PC-9 (cell line): ENCODE data around the gene SLC8A1. TPM values are rescaled to one million over a fixed set of nuclear protein-coding genes. Genes with fewer than 3 reads are reported as not detected.

Experiments used
- BruUV-seq: library from RNA; stranded (reverse); fragments of 400-500 nt; replicated peaks from 2 replicates; lab custom pipeline; 2021; lab: Mats Ljungman, UMichigan
- CTCF ChIA-PET: fragments of 300-600 bp; sonication (Branson Sonifier 250); formaldehyde crosslinking; loops from one replicate; lab custom pipeline; 2022; ENCODE audit warnings: antibody characterized with exemption; lab: Charles Lee
- POLR2A ChIA-PET: fragments of 300-600 bp; sonication (Branson Sonifier 250); formaldehyde crosslinking; loops from one replicate; lab custom pipeline; 2022; ENCODE audit warnings: antibody characterized with exemption; ENCODE audit not compliant: unreplicated experiment; lab: Charles Lee
- DNase-seq, 2 experiments: peaks; one replicate each; pipeline versions ENCODE4 v3.0.0 to v3.0.0-alpha.2; 2015 to 2022; ENCODE audit warnings: mixed read lengths in 1 of 2
- H2AFZ ChIP-seq: fragments of 200-600 bp; sonication (generic); 2 replicates; pipeline ENCODE4 v1.8.1; 2017; ENCODE audit warnings: antibody characterized with exemption
- H3F3A ChIP-seq: fragments of 200-600 bp; sonication (generic); 2 replicates; pipeline ENCODE4 v1.8.1; 2017; ENCODE audit warnings: antibody characterized with exemption, mild to moderate bottlenecking, low read depth; ENCODE audit not compliant: insufficient read depth
- H3K27ac ChIP-seq: fragments of 200-600 bp; sonication (generic); 2 replicates; pipeline ENCODE4 v1.6.1; 2016; ENCODE audit warnings: mixed run types
- H3K27me3 ChIP-seq: fragments of 200-600 bp; sonication (generic); 2 replicates; pipeline ENCODE4 v1.6.1; 2016; ENCODE audit warnings: low read depth, mixed run types; ENCODE audit not compliant: insufficient read depth
- H3K36me3 ChIP-seq: fragments of 200-600 bp; sonication (generic); 2 replicates; pipeline ENCODE4 v1.6.1; 2016; ENCODE audit warnings: low read depth, mixed run types
- H3K4me1 ChIP-seq: fragments of 200-600 bp; sonication (generic); replicated peaks from 2 replicates; pipeline ENCODE4 v1.6.1; 2016; ENCODE audit warnings: mixed run types; ENCODE audit not compliant: insufficient read depth
- H3K4me2 ChIP-seq: fragments of 200-600 bp; sonication (generic); 2 replicates; pipeline ENCODE4 v1.6.1; 2017; ENCODE audit warnings: mixed run types
- H3K4me3 ChIP-seq: fragments of 200-600 bp; sonication (generic); 2 replicates; pipeline ENCODE4 v1.6.1; 2016; ENCODE audit warnings: mixed run types
- H3K79me2 ChIP-seq: fragments of 200-600 bp; sonication (generic); 2 replicates; pipeline ENCODE4 v1.6.1; 2017; ENCODE audit warnings: low read depth, mixed run types
- H3K9me2 ChIP-seq: fragments of 200-600 bp; sonication (generic); 2 replicates; pipeline ENCODE4 v1.8.1; 2017; ENCODE audit warnings: mild to moderate bottlenecking; ENCODE audit not compliant: insufficient read depth
- H3K9me3 ChIP-seq: fragments of 200-600 bp; sonication (generic); 2 replicates; pipeline ENCODE4 v1.8.1; 2016; ENCODE audit warnings: low read depth; ENCODE audit not compliant: insufficient read depth
- H4K20me1 ChIP-seq: fragments of 200-600 bp; sonication (generic); 2 replicates; pipeline ENCODE4 v1.8.1; 2017; ENCODE audit not compliant: insufficient read depth
- EZH2 ChIP-seq: fragments of 200-600 bp; sonication (generic); IDR thresholded peaks from 2 replicates; pipeline ENCODE4 v1.8.0; 2017; ENCODE audit warnings: antibody characterized with exemption, low read depth
- intact Hi-C: fragments of 100-400 bp; cut with micrococcal nuclease; formaldehyde crosslinking; loops from one replicate; pipeline ENCODE4 v1.10.0; 2022; ENCODE audit not compliant: unreplicated experiment
- total RNA-seq: library from RNA; stranded (reverse); gene quantifications from 2 replicates; pipeline ENCODE4 v1.2.3, GENCODE V29; 2021
- TF ChIP-seq, protein P1 (sequence below): fragments of 200-600 bp; sonication (generic); conservative IDR thresholded peaks from 2 replicates; pipeline ENCODE4 v1.6.1; 2017; ENCODE audit warnings: mixed run types, antibody characterized with exemption, mild to moderate bottlenecking, moderate library complexity

Gene SLC8A1
- total RNA-seq, 1 experiment from 2014 or later = 13.5 TPM

DNA sequence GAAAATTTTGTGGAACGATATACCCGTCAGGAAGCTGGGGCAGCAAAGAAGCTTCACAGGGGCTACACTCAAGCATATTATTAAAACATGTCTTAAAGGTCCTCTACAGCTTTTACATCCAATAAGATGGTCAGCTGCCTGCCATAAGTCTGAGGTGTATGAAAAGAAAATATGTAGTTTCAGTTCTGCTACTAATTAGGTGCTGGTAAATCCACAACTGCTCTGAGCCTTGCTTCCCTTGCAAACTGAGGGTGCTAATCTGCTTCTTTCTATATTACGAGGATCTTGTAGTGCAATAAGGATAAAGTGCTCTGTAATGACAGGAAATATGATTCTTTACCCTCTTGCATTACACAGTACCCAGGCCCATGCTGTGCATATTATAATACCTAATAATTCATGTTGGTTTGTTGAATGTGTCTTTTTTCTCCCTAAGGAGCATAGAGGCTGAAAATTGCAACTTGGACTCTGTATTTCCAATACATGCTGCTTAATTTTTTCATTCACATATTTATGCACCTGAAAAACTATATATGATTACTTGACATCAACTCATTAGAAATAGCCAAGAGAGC is 14.5 kb upstream of the SLC8A1 start:
- Histone ChIP-seq H3K4me2 (no peak overlapping the region), H3K9me3 (no peaks in the 10 kb centered on the region), H4K20me1 (no peaks in the 10 kb centered on the region), H2AFZ (no peak overlapping the region), H3K4me3 (no peak overlapping the region), H3K27ac (no peak overlapping the region), H3K79me2 (no peaks in the 10 kb centered on the region), H3K27me3 (no peaks in the 10 kb centered on the region), H3F3A (no peaks in the 10 kb centered on the region), H3K4me1 (no peaks in the 10 kb centered on the region), H3K9me2 (peaks cover 5% of the 10 kb centered on the region; the same call in 1 of the 2 replicates), H3K36me3 (no peaks in the 10 kb centered on the region)
- ChIA-PET CTCF (no interaction called here), POLR2A (interaction anchor here (0.6 kb wide), 1 partner anchor 12 kb away, joined by 5 read pairs; no protein-coding TSS in a partner anchor)
- no peak for TF ChIP-seq EZH2
- TF ChIP-seq, protein P1, sequence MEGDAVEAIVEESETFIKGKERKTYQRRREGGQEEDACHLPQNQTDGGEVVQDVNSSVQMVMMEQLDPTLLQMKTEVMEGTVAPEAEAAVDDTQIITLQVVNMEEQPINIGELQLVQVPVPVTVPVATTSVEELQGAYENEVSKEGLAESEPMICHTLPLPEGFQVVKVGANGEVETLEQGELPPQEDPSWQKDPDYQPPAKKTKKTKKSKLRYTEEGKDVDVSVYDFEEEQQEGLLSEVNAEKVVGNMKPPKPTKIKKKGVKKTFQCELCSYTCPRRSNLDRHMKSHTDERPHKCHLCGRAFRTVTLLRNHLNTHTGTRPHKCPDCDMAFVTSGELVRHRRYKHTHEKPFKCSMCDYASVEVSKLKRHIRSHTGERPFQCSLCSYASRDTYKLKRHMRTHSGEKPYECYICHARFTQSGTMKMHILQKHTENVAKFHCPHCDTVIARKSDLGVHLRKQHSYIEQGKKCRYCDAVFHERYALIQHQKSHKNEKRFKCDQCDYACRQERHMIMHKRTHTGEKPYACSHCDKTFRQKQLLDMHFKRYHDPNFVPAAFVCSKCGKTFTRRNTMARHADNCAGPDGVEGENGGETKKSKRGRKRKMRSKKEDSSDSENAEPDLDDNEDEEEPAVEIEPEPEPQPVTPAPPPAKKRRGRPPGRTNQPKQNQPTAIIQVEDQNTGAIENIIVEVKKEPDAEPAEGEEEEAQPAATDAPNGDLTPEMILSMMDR = no peak
- intact Hi-C loops = no loop called here
- no TSS peak for BruUV-seq
- DNase-seq = no peak

DNA sequence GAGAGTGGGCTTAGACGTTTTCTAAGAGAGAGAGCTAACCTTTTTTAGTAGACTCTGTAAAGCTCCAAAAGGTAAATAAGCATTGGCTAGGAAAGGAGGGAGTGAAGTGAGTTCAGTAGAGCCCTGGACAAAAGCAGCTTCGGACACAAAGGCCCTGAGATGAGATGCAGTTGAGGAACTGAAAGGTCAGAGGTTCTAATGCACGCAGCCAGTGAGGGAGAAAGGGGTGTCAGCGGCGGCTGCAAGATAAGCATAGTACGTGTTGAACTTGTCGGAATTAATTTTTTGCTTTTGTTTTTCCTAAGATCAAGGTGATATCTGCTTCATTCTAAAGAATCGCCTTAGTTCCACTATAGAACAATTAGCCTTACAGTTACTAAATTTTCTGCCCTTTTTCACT is 11.2 kb upstream of the SLC8A1 start:
- no peak overlapping the region for H2AFZ ChIP-seq
- BruUV-seq = no TSS peak
- no peaks in the 10 kb centered on the region for H3F3A ChIP-seq
- no peak overlapping the region for H3K27ac ChIP-seq
- ChIA-PET POLR2A (no interaction called here), CTCF (no interaction called here)
- no peaks in the 10 kb centered on the region for H3K4me1 ChIP-seq
- H3K36me3 ChIP-seq = no peaks in the 10 kb centered on the region
- H3K4me2 ChIP-seq = no peak overlapping the region
- H3K79me2 ChIP-seq = no peaks in the 10 kb centered on the region
- H3K27me3 ChIP-seq = no peaks in the 10 kb centered on the region
- DNase-seq = no peak
- intact Hi-C loops = no loop called here
- H3K9me2 ChIP-seq = 0 out of 2 replicates have a peak, but pooled peaks cover 4% of the 10 kb centered on the region
- no peaks in the 10 kb centered on the region for H4K20me1 ChIP-seq
- TF ChIP-seq, protein P1 = no peak
- no peak for TF ChIP-seq EZH2
- H3K9me3 ChIP-seq = no peaks in the 10 kb centered on the region
- no peak overlapping the region for H3K4me3 ChIP-seq

DNA sequence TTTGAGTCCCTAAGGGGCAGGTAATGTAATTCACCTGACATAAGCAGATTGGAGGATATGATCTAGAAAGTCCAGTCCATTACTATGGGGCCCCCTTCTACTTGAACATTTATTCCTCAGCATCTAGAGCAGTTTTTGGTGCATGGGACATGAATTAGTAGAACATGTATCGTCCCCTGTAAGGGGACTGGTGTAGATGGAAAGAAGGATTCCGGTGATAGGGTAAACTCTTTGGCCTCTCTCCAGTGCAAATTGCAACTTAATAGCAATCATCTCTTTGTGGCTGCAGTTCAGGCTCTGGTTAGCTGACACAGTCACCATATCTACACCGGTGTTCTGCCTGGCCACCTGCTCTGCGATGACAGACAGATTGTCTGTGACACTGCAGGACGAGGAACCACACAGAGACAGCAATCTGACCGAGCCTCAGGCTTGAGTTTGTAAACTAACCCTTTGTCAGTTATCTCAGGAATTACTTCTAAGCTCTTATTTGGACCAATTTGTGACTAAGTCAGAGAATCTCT is 6.4 kb upstream of the SLC8A1 start:
- intact Hi-C loops = no loop called here
- H3K9me3 ChIP-seq = no peaks in the 10 kb centered on the region
- no peaks in the 10 kb centered on the region for H3K36me3 ChIP-seq
- no peak for DNase-seq
- no peak overlapping the region for H3K27ac ChIP-seq
- H3K27me3 ChIP-seq = no peaks in the 10 kb centered on the region
- H3K9me2 ChIP-seq = no peaks in the 10 kb centered on the region
- H3K79me2 ChIP-seq = no peaks in the 10 kb centered on the region
- no peaks in the 10 kb centered on the region for H3K4me1 ChIP-seq
- ChIA-PET CTCF (no interaction called here), POLR2A (no interaction called here)
- no TSS peak for BruUV-seq
- H4K20me1 ChIP-seq = no peaks in the 10 kb centered on the region
- no peak overlapping the region for H2AFZ ChIP-seq
- TF ChIP-seq EZH2 = no peak
- TF ChIP-seq, protein P1 = no peak
- H3K4me2 ChIP-seq = no peak overlapping the region
- no peaks in the 10 kb centered on the region; the same call in 1 of the 2 replicates for H3F3A ChIP-seq
- no peak overlapping the region for H3K4me3 ChIP-seq
